BLaER1 (cell line): ENCODE data around the gene FMNL3.

Source experiments
- H3K27ac ChIP-seq: shearing (Covaris generic); formaldehyde crosslinking; 2 replicates; pipeline ENCODE4 v1.8.1; 2022
- H3K27me3 ChIP-seq: shearing (Covaris generic); formaldehyde crosslinking; 2 replicates; pipeline ENCODE4 v1.8.1; 2022
- H3K36me3 ChIP-seq: shearing (Covaris generic); formaldehyde crosslinking; 2 replicates; pipeline ENCODE4 v1.8.1; 2022
- H3K4me1 ChIP-seq: shearing (Covaris generic); formaldehyde crosslinking; 2 replicates; pipeline ENCODE4 v1.8.1; 2022
- H3K4me2 ChIP-seq: shearing (Covaris generic); formaldehyde crosslinking; 2 replicates; pipeline ENCODE4 v1.8.1; 2022
- H3K4me3 ChIP-seq: shearing (Covaris generic); formaldehyde crosslinking; 2 replicates; pipeline ENCODE4 v1.8.1; 2022
- H3K9ac ChIP-seq: shearing (Covaris generic); formaldehyde crosslinking; 2 replicates; pipeline ENCODE4 v1.8.1; 2022
- H3K9me3 ChIP-seq: shearing (Covaris generic); formaldehyde crosslinking; 2 replicates; pipeline ENCODE4 v1.8.1; 2022
- H4K20me1 ChIP-seq: shearing (Covaris generic); formaldehyde crosslinking; 2 replicates; pipeline ENCODE4 v1.8.1; 2022
- Cebpa-rat ChIP-seq: shearing (Covaris generic); IDR thresholded peaks from 2 replicates; pipeline ENCODE4 v1.8.1; 2022

Gene FMNL3

DNA sequence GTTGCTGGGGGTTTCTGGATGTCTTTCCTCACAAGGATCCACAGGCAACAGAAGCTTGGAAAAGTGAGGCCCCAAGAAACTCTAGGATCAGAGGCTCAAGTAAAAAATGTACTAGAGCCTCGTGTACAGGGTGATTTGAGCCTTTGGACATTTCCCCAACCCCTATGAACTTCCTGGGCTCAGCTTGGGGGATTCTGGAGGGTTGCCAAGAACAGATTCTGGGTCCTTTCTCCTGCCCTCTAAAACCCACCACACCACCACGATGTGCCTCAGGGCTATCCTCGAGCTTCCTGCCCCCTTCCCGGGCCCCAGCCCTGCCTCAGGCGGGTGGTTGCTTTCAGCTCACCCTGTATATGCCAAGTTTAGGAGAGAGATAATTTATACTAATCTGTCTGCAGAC is 102.3 kb downstream of the FMNL3 start:
- Histone ChIP-seq H3K4me1 (peaks cover 15% of the 10 kb centered on the region), H3K9me3 (peaks cover 4% of the 10 kb centered on the region), H3K27ac (no peak overlapping the region), H4K20me1 (no peaks in the 10 kb centered on the region), H3K4me2 (peak overlapping the region; percentile 13; the same call in 1 of the 2 replicates), H3K27me3 (no peaks in the 10 kb centered on the region), H3K9ac (no peak overlapping the region), H3K4me3 (no peak overlapping the region), H3K36me3 (peaks cover 12% of the 10 kb centered on the region; the same call in 1 of the 2 replicates)
- TF ChIP-seq Cebpa-rat: no peak

DNA sequence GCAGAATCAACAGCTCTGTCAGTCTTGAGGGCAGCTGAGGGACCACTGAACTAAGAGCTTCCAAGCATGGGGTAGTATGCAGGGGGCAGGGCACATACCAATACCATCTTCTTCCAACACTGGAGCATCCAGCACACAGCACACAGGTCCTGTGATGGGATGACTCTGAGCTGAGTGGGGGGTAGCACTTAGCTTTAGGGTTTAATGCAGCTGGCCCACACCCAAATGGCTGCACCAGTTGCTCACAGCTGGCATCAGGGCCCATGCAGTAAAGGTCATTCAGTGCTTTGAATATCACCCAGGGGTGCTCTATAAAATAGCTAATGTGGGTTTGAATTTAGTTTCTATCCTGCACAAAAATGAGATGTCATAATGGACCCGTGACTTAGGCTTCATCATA is 103.5 kb downstream of the FMNL3 start:
- H4K20me1 ChIP-seq: no peaks in the 10 kb centered on the region
- no peak overlapping the region for H3K4me2 ChIP-seq
- H3K9me3 ChIP-seq: no peaks in the 10 kb centered on the region
- no peaks in the 10 kb centered on the region for H3K27me3 ChIP-seq
- no peak overlapping the region for H3K27ac ChIP-seq
- no peak overlapping the region for H3K9ac ChIP-seq
- no peak overlapping the region for H3K4me3 ChIP-seq
- H3K4me1 ChIP-seq: peaks cover 15% of the 10 kb centered on the region
- no peak for TF ChIP-seq Cebpa-rat
- H3K36me3 ChIP-seq: peaks cover 12% of the 10 kb centered on the region; the same call in 1 of the 2 replicates

DNA sequence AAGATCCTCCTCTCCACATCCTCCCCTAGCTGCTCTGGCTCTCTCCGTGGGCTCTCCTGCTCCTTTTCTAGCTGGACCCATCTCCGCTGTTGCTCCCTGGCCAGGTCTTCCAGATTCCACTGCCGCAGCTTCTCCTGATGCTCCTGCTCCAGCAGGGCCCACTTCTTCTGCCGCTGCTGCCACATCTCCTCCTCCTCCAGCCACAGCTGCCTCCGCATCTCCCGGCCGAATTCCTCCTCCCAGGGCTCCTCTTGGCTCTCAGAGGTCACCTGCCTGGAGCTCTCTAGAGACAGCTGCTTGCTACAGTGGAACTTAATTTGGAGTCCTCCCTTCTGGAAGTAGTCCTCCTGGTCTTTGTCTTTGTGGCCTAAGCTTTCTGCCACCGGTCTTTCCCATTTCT is 107.2 kb downstream of the FMNL3 start:
- H3K9me3 ChIP-seq: no peaks in the 10 kb centered on the region
- no peak overlapping the region for H3K4me3 ChIP-seq
- H3K27me3 ChIP-seq: no peaks in the 10 kb centered on the region
- H3K4me2 ChIP-seq: no peak overlapping the region
- no peak overlapping the region for H3K9ac ChIP-seq
- no peak for TF ChIP-seq Cebpa-rat
- no peak overlapping the region for H3K27ac ChIP-seq
- H4K20me1 ChIP-seq: no peaks in the 10 kb centered on the region
- H3K4me1 ChIP-seq: peaks cover 4% of the 10 kb centered on the region
- peaks cover 12% of the 10 kb centered on the region; the same call in 1 of the 2 replicates for H3K36me3 ChIP-seq

DNA sequence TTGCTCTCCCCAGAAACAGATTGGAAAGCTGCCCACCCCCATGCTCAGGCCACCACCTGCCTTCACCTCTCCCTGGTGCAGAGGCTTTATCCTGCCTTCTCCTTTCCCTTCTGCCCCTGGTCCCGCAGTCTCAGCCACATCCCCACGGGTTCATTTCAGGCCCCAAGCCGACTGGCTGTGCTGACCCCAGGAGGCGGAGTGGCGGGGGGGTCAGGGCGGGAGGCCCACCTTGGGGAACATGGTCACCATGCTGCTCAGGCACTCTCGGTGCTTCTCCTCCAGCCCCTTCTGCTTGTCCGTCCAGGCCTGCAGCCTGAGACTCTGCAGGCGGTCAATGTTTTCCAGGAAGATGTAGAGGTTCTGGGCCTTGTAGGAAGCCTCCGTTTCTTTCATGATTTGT is 108.7 kb downstream of the FMNL3 start:
- H3K4me1 ChIP-seq: no peaks in the 10 kb centered on the region
- no peak overlapping the region for H3K9ac ChIP-seq
- no peak for TF ChIP-seq Cebpa-rat
- no peaks in the 10 kb centered on the region for H3K27me3 ChIP-seq
- H3K27ac ChIP-seq: no peak overlapping the region
- no peak overlapping the region for H3K4me3 ChIP-seq
- no peaks in the 10 kb centered on the region for H4K20me1 ChIP-seq
- peaks cover 12% of the 10 kb centered on the region; the same call in 1 of the 2 replicates for H3K36me3 ChIP-seq
- no peaks in the 10 kb centered on the region for H3K9me3 ChIP-seq
- H3K4me2 ChIP-seq: no peak overlapping the region

DNA sequence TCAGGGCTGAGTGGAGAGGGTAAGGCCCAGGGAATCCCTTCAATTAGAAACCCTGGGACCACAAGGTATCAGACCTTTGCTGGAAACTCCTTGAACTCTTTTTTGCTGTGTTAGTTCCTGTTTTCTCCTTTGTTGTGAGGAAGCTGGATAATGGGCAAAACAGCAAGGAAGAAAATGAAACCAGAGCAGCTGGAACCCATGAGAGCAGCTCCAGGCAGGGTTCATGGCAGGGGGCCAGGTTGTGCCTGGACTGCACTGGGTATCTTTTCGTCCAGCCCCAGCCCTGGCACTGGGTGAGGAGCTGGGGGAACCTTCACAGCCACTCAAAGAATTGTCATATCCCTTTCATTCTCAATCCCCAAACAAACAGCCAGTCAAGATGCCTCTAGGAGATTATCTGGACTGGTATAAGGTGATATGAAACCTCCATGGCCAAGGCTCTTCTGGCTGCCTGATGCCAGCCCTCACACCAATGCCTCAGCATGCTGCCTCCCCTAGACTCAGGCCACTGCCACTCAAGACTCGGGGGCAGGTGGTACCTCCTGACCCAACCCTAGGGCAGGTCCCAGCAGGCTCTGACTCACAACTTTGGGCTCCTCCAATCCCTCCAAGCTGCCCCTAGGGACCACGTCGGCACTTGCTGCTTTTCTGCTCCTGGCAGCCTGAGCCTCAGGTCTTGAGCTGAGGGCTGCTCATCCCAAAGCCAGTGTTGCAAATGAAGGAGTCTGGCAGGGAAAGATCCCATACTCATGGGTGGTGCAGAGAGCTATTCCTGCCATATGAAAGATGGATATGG is 118.3 kb downstream of the FMNL3 start:
- Histone ChIP-seq H3K4me2 (peak overlapping the region; percentile 11; the same call in 1 of the 2 replicates), H3K4me1 (peaks cover 29% of the 10 kb centered on the region), H3K36me3 (peaks cover 61% of the 10 kb centered on the region), H4K20me1 (no peaks in the 10 kb centered on the region), H3K27me3 (no peaks in the 10 kb centered on the region), H3K27ac (peak overlapping the region; percentile 20; the same call in 1 of the 2 replicates), H3K9me3 (peaks cover 20% of the 10 kb centered on the region), H3K9ac (no peak overlapping the region), H3K4me3 (no peak overlapping the region)
- no peak for TF ChIP-seq Cebpa-rat

DNA sequence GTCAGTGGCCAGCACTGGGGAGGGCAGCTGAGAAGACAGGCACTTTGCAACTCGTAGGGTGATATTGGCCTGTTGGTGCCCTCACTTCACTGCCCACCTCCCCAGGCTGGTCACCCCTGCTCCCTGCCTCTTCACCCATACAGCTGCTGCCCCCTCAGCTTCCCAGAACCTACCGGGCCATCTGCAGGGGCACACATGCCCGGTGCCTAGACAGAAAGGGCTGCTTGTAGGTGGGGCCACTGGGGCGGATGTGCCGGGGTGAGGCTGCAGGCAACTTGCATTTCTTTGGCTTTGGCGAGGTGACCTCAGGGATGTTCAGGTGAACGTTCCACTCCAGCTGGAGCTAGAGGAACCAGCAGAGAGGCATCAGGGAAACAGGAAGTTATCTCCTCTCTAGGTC is 118.9 kb downstream of the FMNL3 start:
- Histone ChIP-seq H3K4me3 (no peak overlapping the region), H3K27me3 (no peaks in the 10 kb centered on the region), H3K27ac (peak overlapping the region; percentile 20; the same call in 1 of the 2 replicates), H3K4me2 (peak overlapping the region; percentile 11; the same call in 1 of the 2 replicates), H4K20me1 (no peaks in the 10 kb centered on the region), H3K4me1 (peaks cover 36% of the 10 kb centered on the region), H3K9ac (no peak overlapping the region), H3K9me3 (peaks cover 20% of the 10 kb centered on the region), H3K36me3 (peaks cover 65% of the 10 kb centered on the region)
- TF ChIP-seq Cebpa-rat: no peak

DNA sequence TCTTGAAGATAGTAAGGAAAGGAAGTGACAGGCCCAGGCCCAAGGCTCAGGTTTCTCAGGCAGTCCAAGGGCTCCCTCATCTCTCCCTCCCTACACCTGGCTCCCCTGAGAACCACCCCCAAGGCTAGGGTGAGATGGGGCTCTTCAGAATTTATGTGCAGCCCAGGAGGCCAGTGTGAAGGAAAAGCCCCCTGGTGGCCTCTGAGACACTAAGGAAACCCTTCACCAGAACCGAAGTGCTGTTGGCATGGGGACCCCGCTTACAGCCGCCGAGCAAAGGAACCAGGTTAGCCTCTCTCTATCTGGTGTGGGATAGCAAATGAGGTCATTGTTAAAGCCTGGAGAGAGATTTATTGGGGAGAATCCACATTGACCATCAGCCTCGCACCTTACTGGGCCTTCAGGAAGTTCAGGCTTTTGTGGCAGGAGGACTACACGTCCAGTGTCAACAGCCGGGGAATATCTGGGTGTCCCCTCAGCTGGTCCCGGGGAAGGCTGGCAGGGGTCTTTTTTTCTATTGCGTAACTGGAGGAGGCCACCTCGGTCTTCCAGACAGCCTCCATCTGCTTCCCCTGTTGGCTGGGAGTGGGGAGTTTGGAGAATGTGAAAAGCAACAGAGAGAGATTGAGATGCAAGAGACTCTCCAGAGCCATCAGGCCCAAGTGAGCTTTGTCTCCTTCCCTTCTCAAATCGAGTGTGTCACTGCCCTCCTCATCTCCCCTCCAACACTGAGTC is 119.9 kb downstream of the FMNL3 start:
- no peak overlapping the region for H3K4me2 ChIP-seq
- no peaks in the 10 kb centered on the region for H3K27me3 ChIP-seq
- peaks cover 58% of the 10 kb centered on the region for H3K36me3 ChIP-seq

More for the DNA sequence above, 119.9 kb downstream of the FMNL3 start:
- H3K27ac ChIP-seq: no peak overlapping the region
- no peak overlapping the region for H3K4me3 ChIP-seq
- H3K4me1 ChIP-seq: peaks cover 37% of the 10 kb centered on the region
- TF ChIP-seq Cebpa-rat: peak; percentile 42
- no peaks in the 10 kb centered on the region for H4K20me1 ChIP-seq
- no peak overlapping the region for H3K9ac ChIP-seq
- peaks cover 17% of the 10 kb centered on the region for H3K9me3 ChIP-seq
